OCI-LY1 (cell line): ENCODE measurements around the gene KIF18A.
"Not testable (repeated sequence)": the region's sequence is repeated elsewhere in the genome, so short reads cannot be mapped to it uniquely, and the experiment has no call there.

Experiments
- CTCF ChIP-seq: fragments of 200-600 bp; sonication (generic), shearing (Covaris generic); IDR thresholded peaks from 2 replicates; pipeline ENCODE4 v1.5.1; 2017; ENCODE audit warnings: mild to moderate bottlenecking, antibody characterized with exemption, low read length, moderate library complexity, mixed read lengths
- EZH2 ChIP-seq: fragments of 200-600 bp; sonication (generic), shearing (Covaris generic); IDR thresholded peaks from 2 replicates; pipeline ENCODE4 v1.8.0; 2017; ENCODE audit warnings: borderline replicate concordance, mixed run types, mild to moderate bottlenecking, antibody characterized with exemption, low read length, moderate library complexity, mixed read lengths

- not testable (repeated sequence) for TF ChIP-seq CTCF, EZH2
Measured at GRCh38 chr11:28102300-28102699, 5.7 kb downstream of the KIF18A start.
